A549 (cell line): ENCODE data around the gene MYOG. TPM values are rescaled to one million over a fixed set of nuclear protein-coding genes. Genes with fewer than 3 reads are reported as not detected.

ENCODE experiments used
- ATAC-seq, 2 experiments: fragments of 200-7000 bp in 1 of 2; fragments of >200 bp in 1 of 2; cut with Nextera tagmentation in 1 of 2; cut with Tn5 transposase in 1 of 2; 3 replicates each; pipeline versions ENCODE4 v1.8.0 to v1.9.1; 2018 to 2020; ENCODE audit warnings: mild to moderate bottlenecking in 1 of 2, moderate library complexity in 1 of 2
- CTCF ChIA-PET: fragments of 300-600 bp; sonication (Branson Sonifier 250); formaldehyde crosslinking; extraction: SDS; loops from one replicate; lab custom pipeline; 2021; ENCODE audit warnings: antibody characterized with exemption, inconsistent platforms; lab: Yijun Ruan, JAX
- POLR2A ChIA-PET: fragments of 350-600 bp; formaldehyde crosslinking; extraction: SDS; loops from one replicate; lab custom pipeline; 2021; ENCODE audit warnings: antibody characterized with exemption, inconsistent platforms; lab: Yijun Ruan, JAX
- DNase-seq, 2 experiments: peaks; one replicate each; pipeline versions ENCODE4 v3.0.0 to v3.0.0-alpha.2; 2011 to 2016; ENCODE audit warnings: low read depth in 1 of 2, low spot score in 1 of 2
- FAIRE-seq: peaks from 2 replicates; lab custom pipeline; 2011; peaks lifted over from hg19 to GRCh38; lab: Jason Lieb, UNC
- H3K27ac ChIP-seq, 2 experiments: fragments of >200 bp; sonication (Bioruptor Twin); formaldehyde crosslinking; 3 replicates each; pipeline ENCODE4 v1.5.1; 2016 to 2017
- H3K4me1 ChIP-seq: fragments of >200 bp; sonication (Bioruptor Twin); formaldehyde crosslinking; 3 replicates; pipeline ENCODE4 v1.6.1; 2016
- H3K4me2 ChIP-seq: fragments of >200 bp; sonication (Bioruptor Twin); formaldehyde crosslinking; 3 replicates; pipeline ENCODE4 v1.6.1; 2016
- H3K4me3 ChIP-seq: fragments of >200 bp; sonication (Bioruptor Twin); formaldehyde crosslinking; 3 replicates; pipeline ENCODE4 v1.5.1; 2016
- H3K9me3 ChIP-seq: fragments of >200 bp; sonication (Bioruptor Twin); formaldehyde crosslinking; 3 replicates; pipeline ENCODE4 v1.6.1; 2016
- BCL3 ChIP-seq: fragments of >200 bp; sonication (Bioruptor Twin); formaldehyde crosslinking; IDR thresholded peaks from 3 replicates; pipeline ENCODE4 v1.6.1; 2016
- CBX2 ChIP-seq: fragments of 200-600 bp; sonication (generic); IDR thresholded peaks from 2 replicates; pipeline ENCODE4 v1.6.1; 2016; ENCODE audit warnings: low read depth, mild to moderate bottlenecking, borderline replicate concordance
- CEBPB ChIP-seq, 2 experiments: fragments of >200 bp in 1 of 2; sonication (Bioruptor Twin) in 1 of 2; formaldehyde crosslinking in 1 of 2; IDR thresholded peaks; 2 replicates each; pipeline ENCODE4 v1.6.1; 2012 to 2016
- CHD2 ChIP-seq: fragments of 150-350 bp; IDR thresholded peaks from 2 replicates; pipeline ENCODE4 v1.6.1; 2014; ENCODE audit warnings: low read length; ENCODE audit not compliant: partially characterized antibody
- CHD4 ChIP-seq: fragments of 200-600 bp; sonication (generic); IDR thresholded peaks from 2 replicates; pipeline ENCODE4 v1.6.1; 2016; ENCODE audit warnings: antibody characterized with exemption, mild to moderate bottlenecking, borderline replicate concordance
- EHF ChIP-seq: fragments of 250-450 bp; sonication (Bioruptor Pico); IDR thresholded peaks from 2 replicates; pipeline ENCODE4 v1.5.0; 2020; ENCODE audit warnings: mild to moderate bottlenecking
- EHMT2 ChIP-seq: fragments of 200-600 bp; sonication (generic); IDR thresholded peaks from 2 replicates; pipeline ENCODE4 v1.6.1; 2016; ENCODE audit warnings: antibody characterized with exemption, low read depth, mild to moderate bottlenecking, moderate library complexity
- ESRRA ChIP-seq: fragments of 150-350 bp; IDR thresholded peaks from 2 replicates; pipeline ENCODE4 v1.6.1; 2014; ENCODE audit warnings: mild to moderate bottlenecking, low read length, borderline replicate concordance
- FOSL2 ChIP-seq, 2 experiments: fragments of 450-650 bp in 1 of 2; fragments of >200 bp in 1 of 2; sonication (Bioruptor Twin) in 1 of 2; formaldehyde crosslinking; IDR thresholded peaks; 2 replicates each; pipeline versions ENCODE4 v1.5.0 to v1.6.1; 2016 to 2020; ENCODE audit warnings: mild to moderate bottlenecking in 1 of 2, moderate library complexity in 1 of 2
- HOXB13 ChIP-seq: fragments of 250-450 bp; sonication (Bioruptor Pico); IDR thresholded peaks from 2 replicates; pipeline ENCODE4 v1.5.0; 2020; ENCODE audit warnings: low read depth, mild to moderate bottlenecking, moderate library complexity
- JUNB ChIP-seq: fragments of >200 bp; sonication (Bioruptor Twin); formaldehyde crosslinking; IDR thresholded peaks from 2 replicates; pipeline ENCODE4 v1.6.1; 2016
- MAX ChIP-seq: IDR thresholded peaks from 2 replicates; pipeline ENCODE4 v1.6.1; 2012
- MAZ ChIP-seq: fragments of 150-350 bp; IDR thresholded peaks from 2 replicates; pipeline ENCODE4 v1.6.1; 2014; ENCODE audit warnings: antibody characterized with exemption, low read depth, low read length, borderline replicate concordance
- NFE2L2 ChIP-seq: fragments of 150-350 bp; conservative IDR thresholded peaks from 2 replicates; pipeline ENCODE4 v1.6.1; 2014; ENCODE audit warnings: low read length
- NR3C1 ChIP-seq: fragments of >200 bp; sonication (Bioruptor Twin); formaldehyde crosslinking; IDR thresholded peaks from 3 replicates; pipeline ENCODE4 v1.6.1; 2017
- POLR2A ChIP-seq: IDR thresholded peaks from 2 replicates; pipeline ENCODE4 v1.6.1; 2012; ENCODE audit warnings: mild to moderate bottlenecking, low read length
- POLR2AphosphoS2 ChIP-seq: conservative IDR thresholded peaks from 2 replicates; pipeline ENCODE4 v1.6.1; 2012; ENCODE audit warnings: low read length, improper control_type of control experiment, inconsistent platforms
- RAD21 ChIP-seq, 2 experiments: fragments of >200 bp in 1 of 2; sonication (Bioruptor Twin) in 1 of 2; formaldehyde crosslinking in 1 of 2; IDR thresholded peaks in 1 of 2; conservative IDR thresholded peaks in 1 of 2; 2 replicates in 1 of 2; 3 replicates in 1 of 2; pipeline ENCODE4 v1.6.1; 2012 to 2018; ENCODE audit warnings: inconsistent platforms in 1 of 2
- REST ChIP-seq: fragments of 200-600 bp; sonication (generic); IDR thresholded peaks from 2 replicates; pipeline ENCODE4 v1.6.1; 2016; ENCODE audit warnings: antibody characterized with exemption, mild to moderate bottlenecking, moderate library complexity
- RNF2 ChIP-seq: fragments of 200-600 bp; sonication (generic); IDR thresholded peaks from 2 replicates; pipeline ENCODE4 v1.6.1; 2016; ENCODE audit warnings: low read depth, mild to moderate bottlenecking, antibody characterized with exemption, moderate library complexity, borderline replicate concordance
- SMC3 ChIP-seq: fragments of >200 bp; sonication (Bioruptor Twin); formaldehyde crosslinking; IDR thresholded peaks from 3 replicates; pipeline ENCODE4 v1.6.1; 2018; ENCODE audit warnings: inconsistent platforms
- ZFP36 ChIP-seq: fragments of 450-650 bp; IDR thresholded peaks from 2 replicates; pipeline ENCODE4 v1.6.1; 2014; ENCODE audit warnings: borderline replicate concordance; ENCODE audit not compliant: partially characterized antibody
- ZSCAN20 ChIP-seq: fragments of 250-450 bp; sonication (Bioruptor Pico); IDR thresholded peaks from 2 replicates; pipeline ENCODE4 v1.8.0; 2022; ENCODE audit warnings: mild to moderate bottlenecking, moderate library complexity
- WGBS: methylation state at CpG from one replicate; pipeline ENCODE4 v1.1.6; 2017; ENCODE audit errors: missing lambda C conversion rate; 5-methylcytosine and 5-hydroxymethylcytosine counted together
- polyA plus RNA-seq, 4 experiments: library from polyadenylated mRNA; depleted of rRNA in 3 of 4; stranded (reverse); fragments of >200 nt; fragmentation: RNase III in 1 of 4; extraction: RNeasy Plus Mini Kit Qiagen cat#74134 plus additional on column Dnase treatment in 1 of 4; gene quantifications; 2 replicates in 3 of 4; 3 replicates in 1 of 4; pipeline ENCODE4 v1.2.3, GENCODE V29; 2011 to 2017
- TF ChIP-seq, protein P1 (sequence below): fragments of 250-450 bp; sonication (Bioruptor Pico); IDR thresholded peaks from 2 replicates; pipeline ENCODE4 v1.5.0; 2020; ENCODE audit warnings: low read depth, mild to moderate bottlenecking, moderate library complexity
- TF ChIP-seq, protein P2 (sequence below): fragments of >200 bp; sonication (Bioruptor Twin); formaldehyde crosslinking; IDR thresholded peaks from 2 replicates; pipeline ENCODE4 v1.6.1; 2016
- TF ChIP-seq, protein P3 (sequence below): fragments of 450-650 bp; IDR thresholded peaks from 2 replicates; pipeline ENCODE4 v1.6.1; 2014; ENCODE audit warnings: antibody characterized with exemption
- TF ChIP-seq, protein P4 (sequence below): fragments of >200 bp; sonication (Bioruptor Twin); formaldehyde crosslinking; IDR thresholded peaks from 3 replicates; pipeline ENCODE4 v1.5.1; 2016
- TF ChIP-seq, protein P5 (sequence below): IDR thresholded peaks from 2 replicates; pipeline ENCODE4 v1.6.1; 2012

Gene MYOG
- polyA plus RNA-seq, 2 of the 4 experiments (the other 2 are of a cell fraction): not detected

GRCh38 chr1:203066965-203067364 lies 18.8 kb downstream of the MYOG start:
- FAIRE-seq (no peak), ATAC-seq (no peak), DNase-seq (no peak)
- ChIA-PET POLR2A (no interaction called here), CTCF (interaction anchor here (1.0 to 30.5 kb wide), 6 partner anchors 13 to 202 kb away, joined by 3 to 300 read pairs (median 5); no protein-coding TSS in a partner anchor)
- Histone ChIP-seq H3K9me3 (no peaks in the 10 kb centered on the region), H3K27ac (no peak overlapping the region), H3K4me1 (no peaks in the 10 kb centered on the region; the same call in 2 of the 3 replicates), H3K4me2 (no peak overlapping the region), H3K4me3 (no peak overlapping the region)
- TF ChIP-seq EHF (CRISPR knock-in tag) (no peak), JUNB (no peak), SMC3 (no peak), CHD4 (no peak), BCL3 (no peak), MAZ (no peak), POLR2AphosphoS2 (no peak), POLR2A (no peak), ZSCAN20 (CRISPR knock-in tag) (no peak), NR3C1 (no peak), MAX (no peak), HOXB13 (CRISPR knock-in tag) (no peak), CEBPB (IDR thresholded peaks at IDR 0.05) (no peak)
- TF ChIP-seq, protein P1, sequence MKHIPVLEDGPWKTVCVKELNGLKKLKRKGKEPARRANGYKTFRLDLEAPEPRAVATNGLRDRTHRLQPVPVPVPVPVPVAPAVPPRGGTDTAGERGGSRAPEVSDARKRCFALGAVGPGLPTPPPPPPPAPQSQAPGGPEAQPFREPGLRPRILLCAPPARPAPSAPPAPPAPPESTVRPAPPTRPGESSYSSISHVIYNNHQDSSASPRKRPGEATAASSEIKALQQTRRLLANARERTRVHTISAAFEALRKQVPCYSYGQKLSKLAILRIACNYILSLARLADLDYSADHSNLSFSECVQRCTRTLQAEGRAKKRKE (CRISPR knock-in tag): no peak
- TF ChIP-seq, protein P2, sequence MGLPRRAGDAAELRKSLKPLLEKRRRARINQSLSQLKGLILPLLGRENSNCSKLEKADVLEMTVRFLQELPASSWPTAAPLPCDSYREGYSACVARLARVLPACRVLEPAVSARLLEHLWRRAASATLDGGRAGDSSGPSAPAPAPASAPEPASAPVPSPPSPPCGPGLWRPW: no peak
- TF ChIP-seq, protein P3, sequence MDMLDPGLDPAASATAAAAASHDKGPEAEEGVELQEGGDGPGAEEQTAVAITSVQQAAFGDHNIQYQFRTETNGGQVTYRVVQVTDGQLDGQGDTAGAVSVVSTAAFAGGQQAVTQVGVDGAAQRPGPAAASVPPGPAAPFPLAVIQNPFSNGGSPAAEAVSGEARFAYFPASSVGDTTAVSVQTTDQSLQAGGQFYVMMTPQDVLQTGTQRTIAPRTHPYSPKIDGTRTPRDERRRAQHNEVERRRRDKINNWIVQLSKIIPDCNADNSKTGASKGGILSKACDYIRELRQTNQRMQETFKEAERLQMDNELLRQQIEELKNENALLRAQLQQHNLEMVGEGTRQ: no peak
- TF ChIP-seq, protein P4, sequence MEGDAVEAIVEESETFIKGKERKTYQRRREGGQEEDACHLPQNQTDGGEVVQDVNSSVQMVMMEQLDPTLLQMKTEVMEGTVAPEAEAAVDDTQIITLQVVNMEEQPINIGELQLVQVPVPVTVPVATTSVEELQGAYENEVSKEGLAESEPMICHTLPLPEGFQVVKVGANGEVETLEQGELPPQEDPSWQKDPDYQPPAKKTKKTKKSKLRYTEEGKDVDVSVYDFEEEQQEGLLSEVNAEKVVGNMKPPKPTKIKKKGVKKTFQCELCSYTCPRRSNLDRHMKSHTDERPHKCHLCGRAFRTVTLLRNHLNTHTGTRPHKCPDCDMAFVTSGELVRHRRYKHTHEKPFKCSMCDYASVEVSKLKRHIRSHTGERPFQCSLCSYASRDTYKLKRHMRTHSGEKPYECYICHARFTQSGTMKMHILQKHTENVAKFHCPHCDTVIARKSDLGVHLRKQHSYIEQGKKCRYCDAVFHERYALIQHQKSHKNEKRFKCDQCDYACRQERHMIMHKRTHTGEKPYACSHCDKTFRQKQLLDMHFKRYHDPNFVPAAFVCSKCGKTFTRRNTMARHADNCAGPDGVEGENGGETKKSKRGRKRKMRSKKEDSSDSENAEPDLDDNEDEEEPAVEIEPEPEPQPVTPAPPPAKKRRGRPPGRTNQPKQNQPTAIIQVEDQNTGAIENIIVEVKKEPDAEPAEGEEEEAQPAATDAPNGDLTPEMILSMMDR: no peak
- WGBS: 49% methylated on average over 3 of the region's 3 CpGs

GRCh38 chr1:203065986-203066385 lies 19.8 kb downstream of the MYOG start:
- FAIRE-seq (no peak), ATAC-seq (no peak), DNase-seq (no peak)
- ChIA-PET POLR2A (no interaction called here), CTCF (interaction anchor here (1.0 to 30.5 kb wide), 7 partner anchors 12 to 203 kb away, joined by 3 to 300 read pairs (median 4); no protein-coding TSS in a partner anchor)
- WGBS: 45% methylated on average over 2 of the region's 2 CpGs
- H3K4me3 ChIP-seq: no peak overlapping the region
- H3K4me1 ChIP-seq: no peaks in the 10 kb centered on the region
- no peak overlapping the region for H3K27ac ChIP-seq
- no peaks in the 10 kb centered on the region for H3K9me3 ChIP-seq
- H3K4me2 ChIP-seq: no peak overlapping the region
- TF ChIP-seq REST (no peak), CEBPB (IDR thresholded peaks at IDR 0.05) (no peak), RNF2 (no peak), FOSL2 (IDR thresholded peaks at IDR 0.05) (no peak), FOSL2 (CRISPR knock-in tag; IDR thresholded peaks at IDR 0.05) (no peak), EHMT2 (no peak), ZFP36 (no peak), NFE2L2 (no peak), CBX2 (no peak), POLR2A (no peak), CHD2 (no peak), RAD21 (conservative IDR thresholded peaks at IDR 0.05 in 1 of 2, IDR thresholded peaks at IDR 0.05 in 1 of 2) (no peak), POLR2AphosphoS2 (no peak), ESRRA (no peak)
- TF ChIP-seq, protein P5, sequence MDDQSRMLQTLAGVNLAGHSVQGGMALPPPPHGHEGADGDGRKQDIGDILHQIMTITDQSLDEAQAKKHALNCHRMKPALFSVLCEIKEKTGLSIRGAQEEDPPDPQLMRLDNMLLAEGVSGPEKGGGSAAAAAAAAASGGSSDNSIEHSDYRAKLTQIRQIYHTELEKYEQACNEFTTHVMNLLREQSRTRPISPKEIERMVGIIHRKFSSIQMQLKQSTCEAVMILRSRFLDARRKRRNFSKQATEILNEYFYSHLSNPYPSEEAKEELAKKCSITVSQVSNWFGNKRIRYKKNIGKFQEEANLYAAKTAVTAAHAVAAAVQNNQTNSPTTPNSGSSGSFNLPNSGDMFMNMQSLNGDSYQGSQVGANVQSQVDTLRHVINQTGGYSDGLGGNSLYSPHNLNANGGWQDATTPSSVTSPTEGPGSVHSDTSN: no peak
